ENCODE results near the gene PSMB8. TPM values are rescaled to one million over a fixed set of nuclear protein-coding genes. Genes with fewer than 3 reads are reported as not detected.

Gene PSMB8
- total RNA-seq, 2 experiments from 2014 or later, result 120 to 121 TPM

GRCh38 chr6:32829495-32829894 is 14.4 kb downstream of the PSMB8 start:
- ChIA-PET CTCF (no interaction called here), POLR2A (no interaction called here)
- peaks cover 24% of the 10 kb centered on the region for H3K4me1 Mint-ChIP-seq (ENCODE audit: low read depth)
- H3K27me3 ChIP-seq (ENCODE audit: control insufficient read depth in 1 of 2, insufficient read depth in 2 of 2, low read length in 2 of 2), result no peaks in the 10 kb centered on the region
- no peak overlapping the region for H3K4me3 ChIP-seq (ENCODE audit: low read length)
- no peak overlapping the region for H3K27ac ChIP-seq (ENCODE audit: low read depth in 1 of 2, low read length in 2 of 2)
- H3K36me3 Mint-ChIP-seq (ENCODE audit: low read depth), result peaks cover 77% of the 10 kb centered on the region
- H3K27me3 Mint-ChIP-seq, result no peaks in the 10 kb centered on the region
- ATAC-seq (ENCODE audit: poor library complexity) (no peak), DNase-seq (no peak)
- no peaks in the 10 kb centered on the region for H3K9me3 Mint-ChIP-seq
- TF ChIP-seq, protein P1, sequence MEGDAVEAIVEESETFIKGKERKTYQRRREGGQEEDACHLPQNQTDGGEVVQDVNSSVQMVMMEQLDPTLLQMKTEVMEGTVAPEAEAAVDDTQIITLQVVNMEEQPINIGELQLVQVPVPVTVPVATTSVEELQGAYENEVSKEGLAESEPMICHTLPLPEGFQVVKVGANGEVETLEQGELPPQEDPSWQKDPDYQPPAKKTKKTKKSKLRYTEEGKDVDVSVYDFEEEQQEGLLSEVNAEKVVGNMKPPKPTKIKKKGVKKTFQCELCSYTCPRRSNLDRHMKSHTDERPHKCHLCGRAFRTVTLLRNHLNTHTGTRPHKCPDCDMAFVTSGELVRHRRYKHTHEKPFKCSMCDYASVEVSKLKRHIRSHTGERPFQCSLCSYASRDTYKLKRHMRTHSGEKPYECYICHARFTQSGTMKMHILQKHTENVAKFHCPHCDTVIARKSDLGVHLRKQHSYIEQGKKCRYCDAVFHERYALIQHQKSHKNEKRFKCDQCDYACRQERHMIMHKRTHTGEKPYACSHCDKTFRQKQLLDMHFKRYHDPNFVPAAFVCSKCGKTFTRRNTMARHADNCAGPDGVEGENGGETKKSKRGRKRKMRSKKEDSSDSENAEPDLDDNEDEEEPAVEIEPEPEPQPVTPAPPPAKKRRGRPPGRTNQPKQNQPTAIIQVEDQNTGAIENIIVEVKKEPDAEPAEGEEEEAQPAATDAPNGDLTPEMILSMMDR (IDR thresholded peaks at IDR 0.05), result no peak
- intact Hi-C loops (cut with DNase I, micrococcal nuclease), result loop anchor here in 1 of 2 experiments (5.0 kb wide), 1 partner anchor 38 kb away; no protein-coding TSS in a partner anchor
- H3K9me3 ChIP-seq (ENCODE audit: control insufficient read depth in 1 of 2, insufficient read depth in 1 of 2, low read length in 2 of 2), result no peaks in the 10 kb centered on the region
- H3K27ac Mint-ChIP-seq, result no peak overlapping the region
- H3K4me1 ChIP-seq (ENCODE audit: insufficient read depth, low read length), result no peaks in the 10 kb centered on the region
- peaks cover 73% of the 10 kb centered on the region for H3K36me3 ChIP-seq (ENCODE audit: insufficient read depth, low read length)
- no peak overlapping the region for H3K4me3 Mint-ChIP-seq

DNA sequence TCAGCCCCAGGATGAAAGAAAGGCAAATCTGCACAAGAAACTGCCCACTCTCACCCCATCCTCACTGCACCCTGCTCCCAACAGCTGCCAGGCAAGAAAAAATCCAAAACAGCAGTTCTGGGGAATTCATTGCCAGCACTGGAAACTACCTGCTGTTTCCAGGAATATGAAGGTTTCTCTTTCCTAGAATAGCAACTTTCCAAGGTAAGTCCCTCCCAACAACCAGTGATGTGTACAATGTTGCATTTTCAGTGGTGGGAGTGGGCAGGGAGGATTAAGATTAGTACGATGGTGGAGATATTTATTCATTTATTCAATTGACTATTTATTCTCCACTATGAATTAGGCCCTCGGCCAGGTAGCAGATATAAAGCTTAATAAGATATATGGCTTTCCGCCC is 16.8 kb downstream of the PSMB8 start:
- TF ChIP-seq, protein P1 (IDR thresholded peaks at IDR 0.05), result no peak
- no peak overlapping the region for H3K4me3 ChIP-seq (ENCODE audit: low read length)
- intact Hi-C loops (cut with DNase I, micrococcal nuclease), result loop anchor here in 1 of 2 experiments (5.0 kb wide), 1 partner anchor 40 kb away; no protein-coding TSS in a partner anchor
- no peaks in the 10 kb centered on the region for H3K9me3 Mint-ChIP-seq
- no peaks in the 10 kb centered on the region for H3K27me3 Mint-ChIP-seq
- H3K4me1 ChIP-seq (ENCODE audit: insufficient read depth, low read length), result no peaks in the 10 kb centered on the region
- no peaks in the 10 kb centered on the region for H3K27me3 ChIP-seq (ENCODE audit: control insufficient read depth in 1 of 2, insufficient read depth in 2 of 2, low read length in 2 of 2)
- DNase-seq, result no peak
- H3K9me3 ChIP-seq (ENCODE audit: control insufficient read depth in 1 of 2, insufficient read depth in 1 of 2, low read length in 2 of 2), result no peaks in the 10 kb centered on the region
- peaks cover 49% of the 10 kb centered on the region for H3K36me3 ChIP-seq (ENCODE audit: insufficient read depth, low read length)
- ChIA-PET POLR2A (interaction anchor here (1.2 to 2.1 kb wide), 4 partner anchors 11 to 145 kb away, joined by 3 to 14 read pairs (median 8); partner anchors contain the start of gene TAP2), CTCF (interaction anchor here (1.5 to 2.1 kb wide), 3 partner anchors 14 to 41 kb away, joined by 3 to 18 read pairs (median 5); partner anchors contain the start of genes PSMB9 and TAP1)
- no peak overlapping the region for H3K4me3 Mint-ChIP-seq
- H3K36me3 Mint-ChIP-seq (ENCODE audit: low read depth), result peaks cover 52% of the 10 kb centered on the region
- peak overlapping the region; percentile 20 for H3K27ac Mint-ChIP-seq
- H3K27ac ChIP-seq (ENCODE audit: low read depth in 1 of 2, low read length in 2 of 2), result no peak overlapping the region
- ATAC-seq (ENCODE audit: poor library complexity), result no peak
- H3K4me1 Mint-ChIP-seq (ENCODE audit: low read depth), result peaks cover 6% of the 10 kb centered on the region

DNA sequence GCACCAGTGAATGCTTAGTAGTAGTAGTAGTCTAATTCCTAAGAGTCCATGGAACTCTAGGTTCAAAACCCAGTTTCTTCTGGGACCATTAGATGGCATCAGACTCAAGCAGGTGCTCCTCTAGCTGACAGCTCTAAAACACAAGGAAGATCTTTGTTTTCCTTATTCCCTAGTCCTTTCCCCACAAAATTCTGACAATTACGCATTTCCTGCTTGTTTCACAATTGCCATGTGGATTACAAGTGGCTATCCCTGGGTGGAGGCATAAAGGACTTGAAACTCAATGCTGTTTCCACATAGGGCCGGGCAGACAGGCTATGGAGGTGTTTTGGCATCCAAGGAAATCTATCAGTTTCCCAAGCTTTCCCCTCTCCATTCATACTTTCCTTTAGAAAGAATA is 17.9 kb downstream of the PSMB8 start:
- no peaks in the 10 kb centered on the region for H3K27me3 Mint-ChIP-seq
- Histone ChIP-seq H3K9me3 (ENCODE audit: control insufficient read depth in 1 of 2, insufficient read depth in 1 of 2, low read length in 2 of 2) (no peaks in the 10 kb centered on the region), H3K4me3 (ENCODE audit: low read length) (no peak overlapping the region), H3K27ac (ENCODE audit: low read depth in 1 of 2, low read length in 2 of 2) (no peak overlapping the region), H3K4me1 (ENCODE audit: insufficient read depth, low read length) (no peaks in the 10 kb centered on the region), H3K27me3 (ENCODE audit: control insufficient read depth in 1 of 2, insufficient read depth in 2 of 2, low read length in 2 of 2) (no peaks in the 10 kb centered on the region), H3K36me3 (ENCODE audit: insufficient read depth, low read length) (peaks cover 38% of the 10 kb centered on the region)
- H3K27ac Mint-ChIP-seq, result no peak overlapping the region
- H3K4me1 Mint-ChIP-seq (ENCODE audit: low read depth), result no peaks in the 10 kb centered on the region
- no peak overlapping the region for H3K4me3 Mint-ChIP-seq
- ChIA-PET CTCF (interaction anchor here (2.0 to 3.4 kb wide), 3 partner anchors 13 to 42 kb away, joined by 5 to 19 read pairs (median 18); partner anchors contain the start of genes PSMB9, TAP1 and TAP2), POLR2A (interaction anchor here (1.3 to 2.1 kb wide), 4 partner anchors 13 to 42 kb away, joined by 5 to 14 read pairs (median 8); partner anchors contain the start of genes PSMB9, TAP1 and TAP2)
- ATAC-seq (ENCODE audit: poor library complexity), result no peak
- TF ChIP-seq, protein P1 (IDR thresholded peaks at IDR 0.05), result peak; percentile 26
- intact Hi-C loops (cut with DNase I, micrococcal nuclease), result loop anchor here in 1 of 2 experiments (5.0 kb wide), 1 partner anchor 41 kb away; no protein-coding TSS in a partner anchor
- peak in 1 of 14 experiments; percentile 43 for DNase-seq
- no peaks in the 10 kb centered on the region for H3K9me3 Mint-ChIP-seq
- H3K36me3 Mint-ChIP-seq (ENCODE audit: low read depth), result peaks cover 42% of the 10 kb centered on the region

Data from CD4-positive, alpha-beta T cell (primary cell).